ENCODE data around the gene PAGE1. TPM values are rescaled to one million over a fixed set of nuclear protein-coding genes. Genes with fewer than 3 reads are reported as not detected.
"Not testable (repeated sequence)": the region's sequence is repeated elsewhere in the genome, so short reads cannot be mapped to it uniquely, and the experiment has no call there.

Gene PAGE1, protein sequence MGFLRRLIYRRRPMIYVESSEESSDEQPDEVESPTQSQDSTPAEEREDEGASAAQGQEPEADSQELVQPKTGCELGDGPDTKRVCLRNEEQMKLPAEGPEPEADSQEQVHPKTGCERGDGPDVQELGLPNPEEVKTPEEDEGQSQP
- not detected for total RNA-seq

- DNase-seq (ENCODE audit: low spot score in 2 of 2), result no peak
- Histone ChIP-seq H3K4me3 (no peak within 1 kb of the TSS), H3K27ac (no peak within 1 kb of the TSS), H3K9me3 (no peaks in the 10 kb centered on the region), H3K4me1 (no peaks in the 10 kb centered on the region), H3K27me3 (no peaks in the 10 kb centered on the region), H3K36me3 (no peaks in the 10 kb centered on the region)
- 93% methylated on average over 35 of the region's 38 CpGs for WGBS
- TF ChIP-seq EP300 (IDR thresholded peaks at IDR 0.05) (no peak), POLR2A (IDR thresholded peaks at IDR 0.05) (no peak), POLR2AphosphoS5 (IDR thresholded peaks at IDR 0.05) (no peak)
- TF ChIP-seq, protein P1, sequence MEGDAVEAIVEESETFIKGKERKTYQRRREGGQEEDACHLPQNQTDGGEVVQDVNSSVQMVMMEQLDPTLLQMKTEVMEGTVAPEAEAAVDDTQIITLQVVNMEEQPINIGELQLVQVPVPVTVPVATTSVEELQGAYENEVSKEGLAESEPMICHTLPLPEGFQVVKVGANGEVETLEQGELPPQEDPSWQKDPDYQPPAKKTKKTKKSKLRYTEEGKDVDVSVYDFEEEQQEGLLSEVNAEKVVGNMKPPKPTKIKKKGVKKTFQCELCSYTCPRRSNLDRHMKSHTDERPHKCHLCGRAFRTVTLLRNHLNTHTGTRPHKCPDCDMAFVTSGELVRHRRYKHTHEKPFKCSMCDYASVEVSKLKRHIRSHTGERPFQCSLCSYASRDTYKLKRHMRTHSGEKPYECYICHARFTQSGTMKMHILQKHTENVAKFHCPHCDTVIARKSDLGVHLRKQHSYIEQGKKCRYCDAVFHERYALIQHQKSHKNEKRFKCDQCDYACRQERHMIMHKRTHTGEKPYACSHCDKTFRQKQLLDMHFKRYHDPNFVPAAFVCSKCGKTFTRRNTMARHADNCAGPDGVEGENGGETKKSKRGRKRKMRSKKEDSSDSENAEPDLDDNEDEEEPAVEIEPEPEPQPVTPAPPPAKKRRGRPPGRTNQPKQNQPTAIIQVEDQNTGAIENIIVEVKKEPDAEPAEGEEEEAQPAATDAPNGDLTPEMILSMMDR (IDR thresholded peaks at IDR 0.05), result no peak
Measured at GRCh38 chrX:49695276-49696180, at the start of gene PAGE1. Gene PAGE1, minus strand, starts transcription at chrX:49695984. Its CDS starts 1,214 bp downstream, at chrX:49694770.

DNA sequence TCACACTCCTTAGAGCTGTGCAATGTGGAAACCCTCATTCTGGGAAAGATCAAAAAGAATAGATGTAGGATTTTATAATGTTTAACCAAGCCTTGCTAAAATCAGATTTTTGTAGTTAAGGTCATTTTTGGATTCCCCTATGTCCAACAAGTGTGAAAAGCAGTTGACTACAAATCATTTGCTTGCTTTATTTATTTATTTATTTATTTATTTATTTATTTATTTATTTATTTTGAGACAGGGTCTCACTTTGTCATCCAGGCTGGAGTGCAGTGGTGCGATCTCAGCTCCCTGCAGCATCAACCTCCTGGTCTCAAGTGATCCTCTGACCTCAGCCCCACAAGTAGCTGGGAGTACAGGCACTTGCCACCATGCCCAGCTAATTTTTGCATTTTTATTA, 45.7 kb upstream of the PAGE1 start:
- not testable (repeated sequence) for DNase-seq (ENCODE audit: low spot score in 2 of 2); H3K36me3 ChIP-seq; H3K4me3 ChIP-seq; H3K27me3 ChIP-seq; H3K27ac ChIP-seq; H3K4me1 ChIP-seq; H3K9me3 ChIP-seq
- WGBS, result 93% methylated on average over 1 of the region's 1 CpG

DNA sequence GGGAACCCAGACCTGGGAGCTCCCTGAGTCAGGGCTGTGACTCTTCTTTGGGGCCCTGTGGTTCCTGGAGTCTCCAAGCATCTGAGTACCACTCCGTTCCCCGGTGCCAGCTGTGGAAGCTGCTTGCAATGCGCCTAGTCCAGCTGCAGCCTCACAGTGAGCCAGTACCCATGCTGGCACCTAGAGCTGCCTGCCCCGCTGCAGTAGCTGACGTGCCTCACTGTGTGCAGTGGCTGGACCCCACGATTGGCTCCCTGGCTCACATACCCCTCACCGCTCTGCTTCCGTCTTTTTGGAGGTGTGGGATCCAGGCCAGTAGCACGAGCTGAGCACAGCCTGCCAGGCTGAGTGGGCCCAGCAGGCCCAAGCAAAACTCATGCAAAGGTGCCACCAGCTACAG, 32.1 kb upstream of the PAGE1 start:
- TF ChIP-seq EP300 (IDR thresholded peaks at IDR 0.05) (no peak), POLR2AphosphoS5 (IDR thresholded peaks at IDR 0.05) (no peak), POLR2A (IDR thresholded peaks at IDR 0.05) (no peak)
- TF ChIP-seq, protein P1 (IDR thresholded peaks at IDR 0.05), result no peak
- no peaks in the 10 kb centered on the region for H3K27me3 ChIP-seq

DNA sequence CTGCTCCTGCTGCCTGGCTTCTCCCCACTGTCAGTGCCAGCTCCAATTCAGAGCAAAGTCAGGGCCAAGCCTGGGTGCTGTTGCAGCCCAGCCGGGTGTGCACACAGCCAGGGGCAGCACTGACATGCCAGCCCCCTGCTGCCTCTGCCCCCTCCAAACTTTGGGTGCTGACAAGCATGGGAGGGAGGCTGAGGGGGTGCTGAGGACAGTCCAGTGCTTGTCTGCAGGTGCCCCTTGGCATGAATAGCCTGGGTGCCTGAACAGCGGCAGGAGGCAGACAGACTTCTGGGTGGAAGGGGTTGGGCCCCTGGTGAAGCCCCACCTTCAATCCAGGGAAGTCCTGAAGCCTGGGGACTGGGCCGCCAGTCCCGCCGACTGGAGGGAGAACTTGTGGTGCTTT, 31.2 kb upstream of the PAGE1 start:
- TF ChIP-seq, protein P1 (IDR thresholded peaks at IDR 0.05), result no peak
- no peak for TF ChIP-seq POLR2A (IDR thresholded peaks at IDR 0.05)
- no peak for TF ChIP-seq EP300 (IDR thresholded peaks at IDR 0.05)
- TF ChIP-seq POLR2AphosphoS5 (IDR thresholded peaks at IDR 0.05), result no peak
- no CpG with 5 or more reads among the region's 5 CpGs for WGBS

More for the DNA sequence above, 32.1 kb upstream of the PAGE1 start:
- no peaks in the 10 kb centered on the region for H3K4me1 ChIP-seq
- DNase-seq (ENCODE audit: low spot score in 2 of 2), result no peak
- WGBS, result 60% methylated on average over 1 of the region's 9 CpGs
- no peaks in the 10 kb centered on the region for H3K36me3 ChIP-seq
- H3K27ac ChIP-seq, result no peak overlapping the region
- no peaks in the 10 kb centered on the region for H3K9me3 ChIP-seq
- H3K4me3 ChIP-seq, result no peak overlapping the region

GRCh38 chrX:49725923-49726904, 30.4 kb upstream of the PAGE1 start:
- Histone ChIP-seq H3K27me3 (no peaks in the 10 kb centered on the region), H3K4me3 (no peak overlapping the region), H3K9me3 (no peaks in the 10 kb centered on the region), H3K27ac (no peak overlapping the region), H3K36me3 (no peaks in the 10 kb centered on the region), H3K4me1 (no peaks in the 10 kb centered on the region)
- TF ChIP-seq EP300 (IDR thresholded peaks at IDR 0.05) (no peak), POLR2A (IDR thresholded peaks at IDR 0.05) (no peak), POLR2AphosphoS5 (IDR thresholded peaks at IDR 0.05) (no peak)
- TF ChIP-seq, protein P1 (IDR thresholded peaks at IDR 0.05), result no peak
- WGBS, result 86% methylated on average over 3 of the region's 12 CpGs
- DNase-seq (ENCODE audit: low spot score in 2 of 2), result no peak

More for the DNA sequence above, 31.2 kb upstream of the PAGE1 start:
- no peak overlapping the region for H3K4me3 ChIP-seq
- no peaks in the 10 kb centered on the region for H3K36me3 ChIP-seq
- no peaks in the 10 kb centered on the region for H3K4me1 ChIP-seq
- no peak overlapping the region for H3K27ac ChIP-seq
- no peaks in the 10 kb centered on the region for H3K9me3 ChIP-seq
- H3K27me3 ChIP-seq, result no peaks in the 10 kb centered on the region
- DNase-seq (ENCODE audit: low spot score in 2 of 2), result no peak

Measured in suprapubic skin (tissue), 4 donors.